ENCODE data around the gene LIPT2.
"Not testable (repeated sequence)": the region's sequence is repeated elsewhere in the genome, so short reads cannot be mapped to it uniquely, and the experiment has no call there.

Gene LIPT2

DNA sequence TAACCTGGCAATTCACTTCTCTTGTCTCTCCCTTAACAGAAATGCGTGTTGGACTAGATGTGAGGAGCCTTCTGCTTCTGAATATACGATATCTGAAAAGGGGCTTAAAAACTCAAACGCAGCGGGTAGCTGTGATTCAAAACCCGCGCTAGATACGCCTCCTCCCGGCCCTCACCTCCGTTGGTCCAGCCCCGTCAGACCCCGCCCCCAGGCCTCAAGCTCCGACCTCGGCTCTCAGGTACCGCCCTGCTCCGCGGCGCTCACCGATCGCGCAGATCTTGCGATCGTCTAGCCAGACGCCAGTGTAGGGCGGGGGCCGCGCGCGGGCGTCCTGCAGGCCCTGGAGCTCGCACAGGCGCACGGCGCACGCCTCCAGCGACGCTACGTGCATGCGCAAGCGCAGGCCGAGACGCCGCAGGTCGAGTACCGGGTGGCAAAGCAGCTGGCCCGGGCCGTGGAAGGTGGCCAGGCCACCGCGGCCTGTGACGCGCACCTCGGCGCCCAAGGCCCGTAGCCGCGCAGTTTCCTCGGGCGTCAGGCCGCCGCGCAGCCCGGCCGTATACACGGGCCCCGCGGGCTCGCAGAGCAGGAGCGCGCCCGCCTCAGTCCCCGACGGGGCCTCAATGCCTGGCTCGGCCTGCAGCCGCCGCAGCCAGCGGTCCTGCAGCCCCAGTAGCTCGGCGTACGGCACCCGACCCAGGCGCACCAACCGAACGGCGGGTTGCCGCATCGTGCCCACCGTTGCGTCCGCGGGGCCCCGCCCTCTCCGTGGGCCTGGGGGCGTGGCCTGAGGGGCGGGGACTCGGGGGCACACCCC, at the start of gene LIPT2:
LIPT2 (minus strand) TSS at position 751 of the 817 bp plus-strand sequence; CDS start at position 730, 21 bp downstream.
- FAIRE-seq: peak; percentile 21

DNA sequence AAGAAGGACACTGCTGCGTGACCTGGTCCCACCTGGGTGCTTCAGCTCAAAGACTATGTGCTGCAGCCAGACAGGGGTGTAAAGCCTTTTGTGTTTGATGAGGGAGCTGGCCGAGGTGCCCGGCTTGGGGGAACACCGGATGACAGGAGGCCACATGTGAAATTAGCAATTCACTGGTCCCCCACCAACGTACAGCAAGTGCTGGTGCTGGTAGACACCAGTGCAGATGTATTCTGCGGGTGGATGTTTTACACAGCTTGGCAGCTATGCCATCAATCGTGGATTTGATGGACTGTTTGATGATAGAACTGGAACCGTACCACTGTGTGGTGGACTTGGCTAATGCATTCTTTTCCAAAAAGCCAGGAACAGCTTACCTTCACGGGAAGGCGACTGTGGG, 47.9 kb upstream of the LIPT2 start:
- no peak for FAIRE-seq

DNA sequence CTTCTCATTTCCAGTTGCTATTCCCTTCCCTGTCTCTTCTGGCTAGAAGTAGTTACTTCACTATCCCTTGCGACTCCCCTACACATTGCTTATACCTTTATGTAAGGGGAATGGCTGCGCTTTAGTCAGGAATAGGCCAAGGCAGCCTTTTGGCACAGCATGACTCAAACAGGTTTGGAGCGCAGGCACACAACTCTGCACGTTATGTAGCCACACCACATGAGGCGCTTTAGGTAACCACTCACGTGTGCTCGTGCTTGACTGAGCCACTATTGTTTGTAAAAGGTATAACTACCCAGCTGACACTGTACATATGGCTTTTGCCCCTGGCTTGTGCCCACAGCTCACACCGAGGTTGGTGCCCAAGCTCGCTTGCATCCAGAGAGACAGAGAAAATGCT, 46.7 kb upstream of the LIPT2 start:
- no peak for FAIRE-seq

GRCh38 chr11:74538680-74539079, 45.2 kb upstream of the LIPT2 start:
- FAIRE-seq: no peak

- no peak for FAIRE-seq
Observed at GRCh38 chr11:74535371-74536160, 42.0 kb upstream of the LIPT2 start.

DNA sequence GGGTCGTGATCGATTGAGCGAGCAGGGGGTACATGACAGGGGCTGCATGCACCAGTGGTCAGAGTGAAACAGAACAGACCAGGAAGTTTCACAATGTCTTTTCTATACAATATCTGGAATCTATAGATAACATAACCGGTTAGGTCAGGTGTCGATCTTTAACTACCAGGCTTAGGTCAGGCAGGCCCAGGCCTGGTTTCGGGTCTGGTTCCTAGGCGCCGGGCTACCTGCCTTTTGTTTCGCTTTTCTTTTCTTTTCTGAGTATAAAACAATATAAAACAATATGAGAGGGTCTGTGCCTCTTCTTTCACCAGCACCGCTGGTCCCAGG, 41.4 kb upstream of the LIPT2 start:
- not testable (repeated sequence) for FAIRE-seq

DNA sequence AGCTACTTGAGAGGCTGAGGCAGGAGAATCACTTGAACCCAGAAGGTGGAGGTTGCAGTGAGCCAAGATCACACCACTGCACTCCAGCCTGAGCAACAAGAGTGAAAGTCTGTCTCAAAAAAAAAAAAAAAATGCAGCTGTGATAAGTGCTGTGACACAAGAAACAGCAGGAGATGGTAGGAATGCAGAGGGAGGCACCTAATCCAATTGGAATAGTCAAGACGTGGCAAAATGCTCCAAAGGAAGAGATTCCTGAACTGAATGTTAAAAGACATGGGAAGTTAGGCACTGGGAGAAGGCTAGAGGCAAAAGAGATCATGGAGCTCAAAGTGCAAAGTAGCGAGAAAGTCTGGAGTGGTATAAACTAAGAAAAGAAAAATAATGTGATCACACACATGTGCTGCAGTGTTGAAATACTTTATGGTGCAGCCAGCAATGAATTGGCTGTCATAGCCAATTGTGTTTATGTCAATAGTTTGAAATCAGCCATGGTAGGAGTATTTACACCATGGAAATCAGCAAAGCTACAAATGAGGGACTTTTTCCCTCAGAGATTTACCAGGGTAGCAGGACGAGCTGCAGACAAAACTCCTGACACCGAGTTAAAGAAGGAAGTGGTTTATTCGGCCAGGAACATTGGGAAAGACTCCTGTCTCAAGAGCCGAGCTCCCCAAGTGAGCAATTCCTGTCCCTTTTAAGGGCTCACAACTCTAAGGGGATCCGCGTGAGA, 40.9 kb upstream of the LIPT2 start:
- no peak for FAIRE-seq

- no peak for FAIRE-seq
Observed at GRCh38 chr11:74533421-74533820, 39.9 kb upstream of the LIPT2 start.

- no peak for FAIRE-seq
Observed at GRCh38 chr11:74532501-74533246, 39.1 kb upstream of the LIPT2 start.

- peak; percentile 74 for FAIRE-seq
Observed at GRCh38 chr11:74524978-74525377, 31.5 kb upstream of the LIPT2 start.

GRCh38 chr11:74524501-74524900, 31.0 kb upstream of the LIPT2 start:
- FAIRE-seq: no peak

DNA sequence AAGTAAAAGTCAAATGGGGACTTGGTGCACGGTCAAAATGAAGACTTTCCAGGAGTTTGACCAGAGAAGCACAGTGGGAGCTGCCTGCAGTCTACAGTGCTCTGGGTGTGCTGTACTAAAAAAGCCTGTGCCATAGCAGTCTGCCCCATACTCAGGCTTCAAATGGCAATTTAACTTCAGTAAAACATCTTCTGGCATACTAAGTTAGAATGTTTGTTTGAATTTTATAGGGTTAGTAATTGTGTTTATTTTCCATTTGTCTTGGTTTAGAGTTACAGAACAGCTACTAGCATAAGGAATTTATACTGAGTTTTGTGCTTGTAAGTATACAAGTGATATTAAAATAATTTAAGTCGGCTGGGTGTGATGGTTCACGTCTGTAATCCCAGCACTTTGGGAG, 29.3 kb upstream of the LIPT2 start:
- no peak for FAIRE-seq

- no peak for FAIRE-seq
Observed at GRCh38 chr11:74521666-74522252, 28.2 kb upstream of the LIPT2 start.

DNA sequence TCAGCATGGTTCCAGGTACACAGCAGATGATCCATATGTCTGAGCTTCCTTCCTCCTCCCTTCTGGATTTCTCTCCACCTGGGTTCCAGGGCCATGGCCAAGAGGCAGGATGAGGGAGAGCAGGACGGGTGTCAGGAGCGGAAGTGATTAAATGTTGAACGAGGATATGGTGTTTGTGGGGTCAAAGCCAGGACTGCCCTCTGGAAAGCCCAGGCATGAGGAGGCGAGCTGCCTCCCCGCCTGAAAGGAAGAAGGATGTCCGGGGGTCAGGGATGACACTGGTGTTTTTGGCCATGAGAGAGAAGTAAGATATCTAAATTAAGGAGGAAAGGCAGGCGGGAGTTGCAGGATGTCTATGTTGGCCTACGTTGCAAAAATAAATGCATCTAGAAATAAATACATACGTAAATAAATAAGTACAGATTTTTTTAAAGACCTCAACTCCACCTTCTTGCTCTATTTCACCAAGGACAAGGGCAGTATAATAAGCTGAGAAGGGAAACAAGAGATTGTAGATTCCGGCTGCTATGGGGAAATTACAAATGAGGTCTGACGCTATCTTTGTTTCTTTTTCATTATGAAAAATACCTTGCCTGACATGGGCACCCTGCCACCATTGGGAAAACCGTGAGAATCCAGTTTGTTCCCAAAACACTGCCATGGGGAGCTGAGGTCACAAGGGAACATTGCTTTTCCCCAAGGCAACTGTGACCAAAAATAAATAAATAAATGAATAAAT, 27.6 kb upstream of the LIPT2 start:
- no peak for FAIRE-seq

GRCh38 chr11:74520316-74520715, 26.8 kb upstream of the LIPT2 start:
- FAIRE-seq: no peak

- no peak for FAIRE-seq
Observed at GRCh38 chr11:74519710-74520109, 26.2 kb upstream of the LIPT2 start.

DNA sequence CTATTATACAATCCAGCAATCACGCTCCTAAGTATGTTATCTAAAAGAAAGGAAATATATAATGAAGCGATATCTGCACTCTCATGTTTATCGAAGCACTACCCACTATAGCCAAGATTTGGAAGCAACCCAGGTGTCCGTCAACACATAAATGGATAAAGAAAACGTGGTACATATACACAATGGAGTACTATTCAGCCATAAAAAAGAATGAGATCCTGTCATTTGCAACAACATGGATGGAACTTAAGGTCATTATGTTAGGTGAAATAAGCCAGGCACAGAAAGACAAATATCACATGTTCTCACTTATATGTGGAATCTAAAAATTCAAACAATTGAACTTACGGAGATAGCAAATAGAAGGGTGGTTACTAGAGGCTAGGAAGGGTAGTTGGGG, 24.1 kb upstream of the LIPT2 start:
- not testable (repeated sequence) for FAIRE-seq

DNA sequence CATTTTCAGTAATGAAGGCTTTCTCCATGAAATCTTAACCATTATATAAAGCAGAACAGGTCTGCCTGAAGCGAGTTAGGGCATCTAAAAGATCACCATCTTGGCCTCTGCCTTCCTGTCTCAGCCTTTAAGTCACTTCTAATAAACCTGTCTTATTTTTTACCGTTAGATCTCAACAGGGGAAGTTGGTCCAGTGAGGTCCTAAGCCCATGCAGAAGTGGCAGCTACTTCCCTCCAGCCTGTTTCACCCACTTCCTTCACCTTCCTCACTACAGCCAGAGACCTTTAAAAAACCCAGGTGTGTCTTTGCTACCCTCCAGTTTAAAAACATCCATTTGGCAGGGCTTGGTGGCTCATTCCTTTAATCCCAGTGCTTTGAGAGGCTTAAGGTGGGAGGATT, 14.1 kb upstream of the LIPT2 start:
- FAIRE-seq: no peak

- FAIRE-seq: no peak
Observed at GRCh38 chr11:74506823-74507222, 13.3 kb upstream of the LIPT2 start.

DNA sequence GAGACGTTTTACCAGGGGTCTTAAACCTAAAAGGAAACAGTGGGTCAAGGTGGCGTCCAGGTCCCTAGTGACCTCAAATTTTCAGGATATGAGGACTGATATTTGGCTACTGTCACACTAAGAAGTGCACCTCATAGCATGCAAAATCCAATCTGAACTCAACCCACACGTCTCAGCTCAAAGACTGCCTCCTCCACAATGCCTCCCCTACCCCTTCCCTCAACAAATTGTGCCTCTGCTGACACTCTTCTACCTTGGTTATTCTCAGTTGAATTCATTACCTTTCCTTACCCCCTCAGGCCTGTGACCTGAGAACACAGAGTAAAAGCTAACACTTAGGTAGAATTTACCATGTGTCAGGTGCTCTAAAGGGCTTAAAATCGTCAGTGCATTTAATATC, 12.4 kb upstream of the LIPT2 start:
- FAIRE-seq: no peak

DNA sequence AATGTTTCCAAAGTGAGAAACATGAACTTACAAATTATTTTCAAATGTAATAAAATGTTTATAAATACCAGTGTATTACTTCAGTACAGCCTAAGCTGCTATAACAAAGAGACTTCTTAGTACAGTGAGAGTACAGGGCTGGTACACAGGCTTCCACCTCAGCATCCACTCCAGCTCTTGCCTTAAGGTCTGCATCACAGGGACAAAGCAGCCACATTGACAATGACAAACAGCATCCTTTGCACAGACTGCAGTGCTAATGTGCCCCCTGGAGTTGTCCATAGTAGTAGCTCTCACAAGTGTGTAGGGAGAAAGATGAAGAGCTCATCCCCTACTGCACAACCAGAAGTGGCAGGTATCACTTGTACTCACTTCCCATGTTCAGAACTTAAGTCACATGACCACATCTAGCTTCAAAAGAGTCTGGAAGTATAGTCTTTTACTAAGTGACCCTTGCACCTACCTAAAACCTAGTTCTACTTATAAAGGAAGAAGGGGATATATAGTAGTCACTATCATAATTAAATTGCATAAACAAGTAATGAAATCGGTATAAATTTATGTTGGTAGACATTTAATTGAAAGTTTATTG, 10.7 kb upstream of the LIPT2 start:
- FAIRE-seq: no peak

All from A204.1 (cell line).